ENCODE measurements around the gene FAF1. TPM values are rescaled to one million over a fixed set of nuclear protein-coding genes. Genes with fewer than 3 reads are reported as not detected.
"Not testable (repeated sequence)": the region's sequence is repeated elsewhere in the genome, so short reads cannot be mapped to it uniquely, and the experiment has no call there.

Gene FAF1
- total RNA-seq, 1 donor = 49.6 TPM

GRCh38 chr1:50836117-50836516 lies 124.0 kb downstream of the FAF1 start:
- Histone ChIP-seq H3K9me3 (ENCODE audit: low read depth, low read length) (no peaks in the 10 kb centered on the region), H3K27me3 (ENCODE audit: insufficient read depth, low read length) (no peaks in the 10 kb centered on the region), H3K4me3 (ENCODE audit: low read length) (no peak overlapping the region), H3K4me1 (ENCODE audit: insufficient read depth, low read length) (no peaks in the 10 kb centered on the region)

GRCh38 chr1:50833216-50833615 lies 126.9 kb downstream of the FAF1 start:
- Histone ChIP-seq H3K4me1 (ENCODE audit: insufficient read depth, low read length) (no peaks in the 10 kb centered on the region), H3K27me3 (ENCODE audit: insufficient read depth, low read length) (no peaks in the 10 kb centered on the region), H3K4me3 (ENCODE audit: low read length) (no peak overlapping the region), H3K9me3 (ENCODE audit: low read depth, low read length) (no peaks in the 10 kb centered on the region)

- no peaks in the 10 kb centered on the region for H3K9me3 ChIP-seq (ENCODE audit: low read depth, low read length)
- H3K4me1 ChIP-seq (ENCODE audit: insufficient read depth, low read length) = no peaks in the 10 kb centered on the region
- H3K27me3 ChIP-seq (ENCODE audit: insufficient read depth, low read length) = no peaks in the 10 kb centered on the region
- no peak overlapping the region for H3K4me3 ChIP-seq (ENCODE audit: low read length)
Observed at GRCh38 chr1:50832167-50832566, 127.9 kb downstream of the FAF1 start.

- no peaks in the 10 kb centered on the region for H3K27me3 ChIP-seq (ENCODE audit: insufficient read depth, low read length)
- H3K9me3 ChIP-seq (ENCODE audit: low read depth, low read length) = no peaks in the 10 kb centered on the region
- H3K4me3 ChIP-seq (ENCODE audit: low read length) = no peak overlapping the region
- H3K4me1 ChIP-seq (ENCODE audit: insufficient read depth, low read length) = no peaks in the 10 kb centered on the region
Observed at GRCh38 chr1:50831300-50832061, 128.6 kb downstream of the FAF1 start.

- Histone ChIP-seq H3K4me1 (ENCODE audit: insufficient read depth, low read length) (no peaks in the 10 kb centered on the region), H3K4me3 (ENCODE audit: low read length) (no peak overlapping the region), H3K27me3 (ENCODE audit: insufficient read depth, low read length) (no peaks in the 10 kb centered on the region), H3K9me3 (ENCODE audit: low read depth, low read length) (no peaks in the 10 kb centered on the region)
Observed at GRCh38 chr1:50830621-50831020, 129.4 kb downstream of the FAF1 start.

GRCh38 chr1:50829014-50829958 lies 130.8 kb downstream of the FAF1 start:
- no peak overlapping the region for H3K4me3 ChIP-seq (ENCODE audit: low read length)
- no peaks in the 10 kb centered on the region for H3K27me3 ChIP-seq (ENCODE audit: insufficient read depth, low read length)
- H3K4me1 ChIP-seq (ENCODE audit: insufficient read depth, low read length) = no peaks in the 10 kb centered on the region
- H3K9me3 ChIP-seq (ENCODE audit: low read depth, low read length) = no peaks in the 10 kb centered on the region

- Histone ChIP-seq H3K4me1 (ENCODE audit: insufficient read depth, low read length) (no peaks in the 10 kb centered on the region), H3K9me3 (ENCODE audit: low read depth, low read length) (no peaks in the 10 kb centered on the region)
Observed at GRCh38 chr1:50827546-50827945, 132.5 kb downstream of the FAF1 start.

GRCh38 chr1:50826792-50827191 lies 133.3 kb downstream of the FAF1 start:
- not testable (repeated sequence) for H3K4me3 ChIP-seq (ENCODE audit: low read length); H3K27me3 ChIP-seq (ENCODE audit: insufficient read depth, low read length); H3K4me1 ChIP-seq (ENCODE audit: insufficient read depth, low read length); H3K9me3 ChIP-seq (ENCODE audit: low read depth, low read length)

More at GRCh38 chr1:50827546-50827945, 132.5 kb downstream of the FAF1 start:
- no peak overlapping the region for H3K4me3 ChIP-seq (ENCODE audit: low read length)
- H3K27me3 ChIP-seq (ENCODE audit: insufficient read depth, low read length) = no peaks in the 10 kb centered on the region

- H3K9me3 ChIP-seq (ENCODE audit: low read depth, low read length) = no peaks in the 10 kb centered on the region
- H3K27me3 ChIP-seq (ENCODE audit: insufficient read depth, low read length) = no peaks in the 10 kb centered on the region
- H3K4me3 ChIP-seq (ENCODE audit: low read length) = no peak overlapping the region
- H3K4me1 ChIP-seq (ENCODE audit: insufficient read depth, low read length) = no peaks in the 10 kb centered on the region
Observed at GRCh38 chr1:50822035-50822776, 137.9 kb downstream of the FAF1 start.

GRCh38 chr1:50820545-50820944 lies 139.5 kb downstream of the FAF1 start:
- no peaks in the 10 kb centered on the region for H3K27me3 ChIP-seq (ENCODE audit: insufficient read depth, low read length)
- H3K4me3 ChIP-seq (ENCODE audit: low read length) = no peak overlapping the region
- no peaks in the 10 kb centered on the region for H3K4me1 ChIP-seq (ENCODE audit: insufficient read depth, low read length)
- H3K9me3 ChIP-seq (ENCODE audit: low read depth, low read length) = no peaks in the 10 kb centered on the region

GRCh38 chr1:50812346-50812745 lies 147.7 kb downstream of the FAF1 start:
- peaks cover 12% of the 10 kb centered on the region for H3K9me3 ChIP-seq (ENCODE audit: low read depth, low read length)
- H3K27me3 ChIP-seq (ENCODE audit: insufficient read depth, low read length) = no peaks in the 10 kb centered on the region
- no peaks in the 10 kb centered on the region for H3K4me1 ChIP-seq (ENCODE audit: insufficient read depth, low read length)
- no peak overlapping the region for H3K4me3 ChIP-seq (ENCODE audit: low read length)

GRCh38 chr1:50808296-50808695 lies 151.8 kb downstream of the FAF1 start:
- H3K4me3 ChIP-seq (ENCODE audit: low read length) = no peak overlapping the region
- H3K4me1 ChIP-seq (ENCODE audit: insufficient read depth, low read length) = no peaks in the 10 kb centered on the region
- H3K27me3 ChIP-seq (ENCODE audit: insufficient read depth, low read length) = no peaks in the 10 kb centered on the region
- peaks cover 21% of the 10 kb centered on the region for H3K9me3 ChIP-seq (ENCODE audit: low read depth, low read length)

- no peak overlapping the region for H3K4me3 ChIP-seq (ENCODE audit: low read length)
- no peaks in the 10 kb centered on the region for H3K4me1 ChIP-seq (ENCODE audit: insufficient read depth, low read length)
- H3K9me3 ChIP-seq (ENCODE audit: low read depth, low read length) = no peaks in the 10 kb centered on the region
- no peaks in the 10 kb centered on the region for H3K27me3 ChIP-seq (ENCODE audit: insufficient read depth, low read length)
Observed at GRCh38 chr1:50796272-50796671, 163.8 kb downstream of the FAF1 start.

- no peaks in the 10 kb centered on the region for H3K27me3 ChIP-seq (ENCODE audit: insufficient read depth, low read length)
- no peak overlapping the region for H3K4me3 ChIP-seq (ENCODE audit: low read length)
- no peaks in the 10 kb centered on the region for H3K9me3 ChIP-seq (ENCODE audit: low read depth, low read length)
- H3K4me1 ChIP-seq (ENCODE audit: insufficient read depth, low read length) = no peaks in the 10 kb centered on the region
Observed at GRCh38 chr1:50793521-50793920, 166.5 kb downstream of the FAF1 start.

- Histone ChIP-seq H3K4me1 (ENCODE audit: insufficient read depth, low read length) (peaks cover 3% of the 10 kb centered on the region), H3K9me3 (ENCODE audit: low read depth, low read length) (no peaks in the 10 kb centered on the region), H3K27me3 (ENCODE audit: insufficient read depth, low read length) (no peaks in the 10 kb centered on the region), H3K4me3 (ENCODE audit: low read length) (no peak overlapping the region)
Observed at GRCh38 chr1:50787266-50787665, 172.8 kb downstream of the FAF1 start.

All from mononuclear cell (primary cell).